NOMO-1 treated with dmso at 0.1 percent for 144 hours (cell line): ENCODE results near the gene DMAC1.

ENCODE experiments used
- DNase-seq: peaks from one replicate; lab custom pipeline; 2025; ENCODE audit not compliant: unreplicated experiment; lab: John Stamatoyannopoulos, UW

Gene DMAC1

GRCh38 chr9:7799234-7799943, at the start of gene DMAC1:
TSS of gene DMAC1 (minus strand) at chr9:7799778. CDS start at chr9:7799734, 44 bp downstream.
- no peak for DNase-seq

- no peak for DNase-seq
These were observed 49.8 kb upstream of the DMAC1 start for GRCh38 chr9:7849362-7849761.

DNA sequence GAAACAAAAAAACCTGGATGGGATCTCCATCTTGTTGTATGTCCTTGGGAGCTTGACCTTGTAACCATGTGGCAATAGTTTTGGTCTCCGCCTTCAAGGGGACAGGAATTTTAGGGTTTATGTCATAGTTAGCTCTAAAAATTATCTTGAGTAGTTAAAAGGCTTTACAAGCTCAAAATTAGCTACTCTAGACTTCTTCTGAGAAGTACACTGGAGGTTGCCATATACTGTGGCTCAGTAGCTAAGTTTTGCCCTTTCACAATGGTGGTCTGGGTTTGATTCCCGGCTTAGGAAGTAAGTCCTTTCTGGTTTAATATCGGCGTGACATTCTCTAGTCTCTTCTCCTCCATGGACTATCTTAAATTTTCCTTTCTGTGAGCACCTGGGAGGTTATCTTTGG, 48.9 kb upstream of the DMAC1 start:
- DNase-seq, result no peak

GRCh38 chr9:7844242-7844641, 44.7 kb upstream of the DMAC1 start:
- no peak for DNase-seq

DNA sequence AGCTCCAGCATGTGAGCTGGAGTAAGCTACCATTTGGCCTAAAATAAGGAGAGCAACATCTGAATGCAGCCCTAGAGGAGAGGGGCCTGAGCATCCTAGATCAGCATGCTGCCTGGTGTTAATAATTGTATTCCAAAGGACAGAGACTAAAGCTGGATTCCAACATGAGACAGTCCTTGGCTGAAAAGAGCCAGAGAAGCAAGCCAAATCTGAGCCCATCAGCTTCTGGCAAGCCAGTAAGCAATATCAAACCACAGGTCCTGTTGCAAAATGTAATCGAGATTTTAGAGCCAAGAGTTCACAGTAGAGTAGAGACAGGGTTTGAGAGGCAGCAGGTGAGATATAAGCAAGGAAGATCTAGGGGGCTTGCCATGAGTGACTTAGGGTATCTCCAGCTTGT, 42.3 kb upstream of the DMAC1 start:
- no peak for DNase-seq

GRCh38 chr9:7834531-7834930, 35.0 kb upstream of the DMAC1 start:
- DNase-seq, result no peak

DNA sequence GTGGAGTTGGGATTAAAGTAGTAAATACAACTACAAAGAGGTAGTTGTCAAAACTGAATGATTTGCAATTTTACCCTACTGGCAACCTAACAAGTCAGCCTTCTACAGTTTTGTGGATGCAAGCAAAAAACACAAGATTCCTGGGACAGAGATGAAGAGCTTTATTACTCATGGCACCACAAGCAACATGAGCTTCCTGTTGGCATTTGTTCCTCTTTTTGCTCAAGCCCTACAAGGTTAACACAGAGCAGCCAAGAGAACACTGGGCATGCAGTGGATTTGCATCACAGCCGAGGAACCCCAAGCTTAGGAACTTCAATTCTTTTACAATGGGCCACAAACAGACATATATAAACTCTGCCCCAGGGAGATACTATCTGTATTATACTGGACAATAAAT, 28.8 kb upstream of the DMAC1 start:
- no peak for DNase-seq

DNA sequence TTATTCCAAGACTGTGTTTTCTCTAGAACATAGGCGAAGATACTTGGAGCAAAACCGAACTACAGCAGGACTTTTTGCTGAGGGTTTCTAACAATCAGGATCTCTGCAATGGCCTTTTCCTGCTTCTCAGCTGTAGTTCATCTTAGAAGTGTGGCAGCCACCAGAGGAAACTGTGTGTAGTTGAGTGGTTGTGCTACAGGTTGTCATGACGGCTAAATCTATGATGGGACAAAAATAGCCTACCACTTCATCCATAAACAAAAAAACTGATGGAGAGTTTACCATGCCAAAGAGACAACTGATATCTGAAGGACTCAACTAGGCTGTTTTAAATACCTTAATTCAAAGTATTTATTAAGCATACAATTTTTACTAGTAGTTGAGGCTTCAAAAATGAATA, 28.2 kb upstream of the DMAC1 start:
- DNase-seq, result no peak

DNA sequence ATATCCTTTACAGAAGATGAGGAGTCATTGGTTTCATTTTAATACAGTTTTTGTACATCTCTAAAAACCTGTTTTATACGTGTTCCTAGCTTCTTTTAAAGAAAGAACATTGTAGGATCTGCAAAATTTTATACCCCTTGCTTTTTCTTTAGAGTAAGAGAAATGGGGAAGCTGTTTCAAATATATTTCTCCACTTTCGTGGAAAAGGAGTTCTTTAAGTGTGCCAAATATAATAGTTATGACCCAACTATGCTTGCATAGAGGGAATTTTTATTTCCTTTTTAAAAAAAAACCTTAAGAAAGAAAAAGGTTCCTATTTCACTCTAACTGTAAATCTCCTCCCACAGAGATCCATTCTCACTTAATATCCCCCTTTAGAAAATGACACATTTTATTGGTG, 27.5 kb upstream of the DMAC1 start:
- no peak for DNase-seq

GRCh38 chr9:7823651-7824050, 24.1 kb upstream of the DMAC1 start:
- DNase-seq, result no peak

GRCh38 chr9:7819984-7820383, 20.4 kb upstream of the DMAC1 start:
- DNase-seq, result no peak

- DNase-seq, result no peak
These were observed 16.4 kb upstream of the DMAC1 start for GRCh38 chr9:7816021-7816420.

DNA sequence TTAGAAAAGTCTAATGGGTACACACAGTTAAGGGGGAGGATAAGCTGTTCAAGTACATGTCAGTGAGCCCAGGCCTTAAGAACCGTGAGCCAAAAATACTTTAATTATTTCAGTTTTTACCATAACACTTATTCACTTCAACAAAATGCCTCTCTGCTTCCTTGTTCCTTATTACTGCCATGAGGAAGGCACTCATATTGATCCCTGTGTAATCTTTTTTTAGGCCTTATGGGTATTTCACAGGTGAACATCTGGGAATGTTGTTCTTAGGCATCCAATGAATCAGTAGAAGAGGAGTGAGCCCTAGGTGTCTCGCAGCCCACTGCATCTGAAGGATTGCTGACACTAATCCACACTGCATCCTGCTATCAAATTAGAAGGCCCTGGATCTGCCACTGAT, 13.5 kb upstream of the DMAC1 start:
- no peak for DNase-seq

- DNase-seq, result no peak
These were observed 12.1 kb upstream of the DMAC1 start for GRCh38 chr9:7811677-7812076.

DNA sequence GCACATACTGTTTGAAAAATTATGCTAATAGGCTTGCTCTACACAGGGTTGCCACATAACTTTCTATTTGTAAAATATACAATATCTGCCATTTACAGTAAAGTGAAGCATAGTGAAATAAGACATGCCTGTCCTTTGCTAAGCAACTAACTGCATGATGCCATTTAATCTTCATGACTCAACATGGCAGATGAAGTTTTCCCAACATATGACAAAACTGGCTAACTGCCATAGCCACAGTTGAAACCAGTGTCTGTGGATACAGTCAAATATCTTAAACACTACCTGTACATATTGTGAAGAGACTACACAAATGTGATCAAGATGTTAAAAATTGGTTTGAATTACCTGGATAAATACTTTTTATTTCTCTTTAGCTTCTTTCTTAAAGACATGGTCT, 3.1 kb upstream of the DMAC1 start:
- no peak for DNase-seq

DNA sequence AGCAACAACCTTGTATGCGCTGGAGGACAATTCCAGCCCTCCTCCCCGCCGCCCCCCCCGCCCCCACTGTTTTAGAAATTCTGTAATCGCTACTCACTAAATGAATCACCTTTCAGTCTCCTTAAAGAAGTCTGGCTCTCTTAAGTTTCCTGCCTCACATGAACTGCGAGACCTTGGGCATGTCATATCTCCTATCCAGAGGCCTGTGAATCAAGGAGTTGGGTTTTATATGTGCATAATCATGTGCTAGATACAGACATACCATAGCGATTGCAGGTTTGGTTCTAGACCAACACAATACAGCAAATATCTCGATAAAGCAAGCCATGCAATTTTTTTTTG, 337 bp upstream of the DMAC1 start:
- no peak for DNase-seq

DNA sequence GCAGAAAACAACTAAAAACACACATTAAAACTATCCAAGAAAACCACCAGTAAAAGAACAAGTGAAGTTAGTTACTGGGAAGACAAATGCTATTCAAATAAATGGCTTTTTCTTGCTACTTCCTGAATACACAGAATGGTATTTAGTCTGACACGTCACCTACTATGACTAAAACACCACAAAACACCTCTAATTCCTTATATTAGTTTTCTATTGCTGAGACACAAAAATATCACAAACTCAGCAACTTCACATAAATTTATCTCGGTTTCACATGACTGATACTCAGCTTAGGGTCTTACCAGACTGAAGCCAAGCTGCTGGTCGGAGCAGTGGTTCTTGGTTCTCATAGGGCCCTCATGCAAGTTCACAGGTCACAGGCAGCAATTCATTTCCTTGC, 5.4 kb downstream of the DMAC1 start:
- DNase-seq, result no peak

DNA sequence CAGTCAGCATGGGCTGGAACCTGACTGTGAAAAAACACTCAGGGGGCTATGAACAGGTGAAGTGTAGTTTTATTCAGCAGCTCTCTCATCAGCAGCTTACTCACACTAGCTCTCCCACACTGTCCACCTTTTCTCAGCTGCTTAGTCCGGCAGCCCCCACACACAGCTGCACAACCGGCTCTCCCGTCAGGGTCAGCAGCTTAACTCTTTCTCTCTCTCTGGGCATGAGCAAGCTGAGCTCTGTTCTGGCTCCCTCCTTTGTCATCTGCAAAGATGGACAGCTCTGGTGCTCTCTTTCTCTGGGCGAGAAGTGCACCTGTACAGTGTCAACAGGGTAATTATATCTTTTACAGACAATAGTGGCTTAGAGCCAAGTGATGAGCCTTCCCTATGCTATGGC, 8.2 kb downstream of the DMAC1 start:
- no peak for DNase-seq

DNA sequence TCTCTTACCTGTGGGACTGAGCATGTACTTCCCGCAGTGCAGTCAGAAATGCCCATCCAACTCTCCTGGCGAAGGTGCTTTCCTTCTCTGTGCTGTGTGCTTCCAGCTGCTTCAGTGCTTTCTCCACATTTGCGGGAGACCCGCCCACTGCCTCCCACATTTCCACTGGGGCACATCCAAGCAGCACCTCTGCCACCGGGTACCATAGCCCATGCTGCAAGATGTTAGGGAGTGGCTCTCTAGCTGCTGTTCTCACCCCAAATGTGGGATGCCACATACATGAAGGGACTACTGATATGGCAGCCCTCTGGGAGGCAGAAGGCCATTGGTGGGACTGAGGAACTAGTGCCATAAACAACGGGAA, 8.8 kb downstream of the DMAC1 start:
- no peak for DNase-seq

DNA sequence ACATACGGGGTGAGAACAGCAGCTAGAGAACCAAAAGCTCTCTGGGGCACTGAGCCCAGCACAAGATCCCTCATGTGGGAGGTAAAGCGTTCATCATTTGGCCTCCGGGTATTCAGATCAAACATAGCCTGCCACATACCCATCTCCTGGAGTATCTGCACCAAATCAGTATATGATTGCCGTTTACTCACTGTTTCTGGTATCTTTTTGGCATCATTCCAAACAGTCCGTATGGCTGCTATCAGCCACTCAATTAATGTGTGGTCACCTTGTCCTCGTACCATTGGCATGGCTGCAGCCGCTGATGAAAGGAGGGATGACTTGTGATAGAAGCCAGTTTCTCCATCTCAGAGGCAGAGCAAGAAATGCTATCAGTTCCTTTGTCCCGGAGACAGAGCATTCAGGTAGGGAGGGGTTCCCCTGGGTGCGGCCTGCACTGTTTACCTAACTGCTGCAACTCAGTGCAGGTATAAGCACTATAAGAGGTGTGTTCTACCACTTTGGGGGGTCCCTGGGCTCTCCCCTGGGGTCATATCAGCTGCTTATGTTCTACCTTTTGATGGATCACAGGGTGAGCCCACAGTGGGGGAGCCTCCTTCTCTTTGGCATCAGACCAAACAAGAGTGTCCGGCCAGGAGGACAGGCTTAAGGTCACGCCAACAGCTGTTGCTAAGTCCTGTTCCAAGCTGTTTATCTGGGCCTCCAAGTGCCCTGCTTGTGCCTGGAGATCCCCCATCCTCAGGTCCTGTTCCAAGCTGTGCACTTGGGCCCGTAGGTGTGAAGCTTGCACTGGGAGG, 9.4 kb downstream of the DMAC1 start:
- no peak for DNase-seq

DNA sequence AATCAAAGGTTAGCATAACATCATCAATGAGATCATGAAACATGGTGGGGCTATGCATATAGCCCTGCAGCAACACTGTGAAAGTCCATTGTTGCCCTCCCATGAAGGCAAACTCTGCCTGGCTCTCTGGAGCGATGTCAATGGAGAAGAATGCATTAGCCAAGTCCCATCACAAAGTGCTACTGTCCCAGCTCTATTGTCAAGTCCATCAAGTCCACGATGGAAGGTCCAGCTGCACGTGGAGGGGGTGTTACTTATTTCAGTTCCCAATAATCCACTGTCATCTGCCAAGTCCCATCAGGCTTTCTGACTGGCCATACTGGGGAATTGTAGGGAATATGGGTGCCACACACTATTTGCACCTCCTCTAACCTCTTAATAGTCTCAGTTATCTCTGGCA, 10.8 kb downstream of the DMAC1 start:
- DNase-seq, result no peak

DNA sequence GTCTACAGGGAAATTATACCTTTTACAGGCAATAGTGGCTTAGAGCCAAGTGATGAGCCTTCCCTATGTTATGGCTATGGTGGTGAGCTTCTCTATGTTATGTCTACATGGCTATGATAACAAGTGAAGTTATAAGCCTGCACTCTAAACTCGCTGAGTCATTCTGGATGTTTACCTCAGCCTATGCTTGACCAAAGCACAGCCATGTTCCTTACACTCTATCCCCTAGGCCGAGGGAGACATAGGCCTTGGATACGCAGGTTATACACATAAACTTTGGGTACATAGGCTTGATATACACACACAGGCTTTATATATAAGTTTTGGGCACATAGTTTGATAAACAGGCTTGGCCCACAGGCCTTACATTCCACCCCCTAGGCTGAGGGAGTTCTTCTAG, 13.8 kb downstream of the DMAC1 start:
- DNase-seq, result no peak

DNA sequence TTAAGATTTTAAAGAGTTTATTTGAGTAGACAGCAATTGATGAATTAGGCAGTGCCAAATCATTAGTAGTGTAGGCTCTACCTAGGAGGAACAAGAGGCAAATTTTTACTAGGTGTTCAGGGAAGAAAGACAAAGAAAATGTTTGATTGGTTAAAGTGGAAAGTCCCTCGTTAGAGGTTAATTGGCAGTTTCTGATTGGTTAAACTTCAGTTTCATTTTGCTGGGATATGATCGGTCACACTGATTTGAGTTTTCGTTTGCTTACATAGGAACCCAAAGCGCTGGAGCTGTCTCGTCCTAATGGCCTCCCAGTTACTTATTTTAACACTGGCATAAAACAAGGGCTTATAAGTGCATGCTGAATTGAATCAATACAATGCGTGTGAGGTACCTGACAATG, 15.1 kb downstream of the DMAC1 start:
- no peak for DNase-seq
